Measurements from ENCODE around the gene SLC2A4. TPM values are rescaled to one million over a fixed set of nuclear protein-coding genes. Genes with fewer than 3 reads are reported as not detected.

SLC2A4 gene
- total and polyA plus RNA-seq, 2 of the 4 experiments (the other 2 are of a cell fraction), result 0.07 TPM; not detected in 1

DNA sequence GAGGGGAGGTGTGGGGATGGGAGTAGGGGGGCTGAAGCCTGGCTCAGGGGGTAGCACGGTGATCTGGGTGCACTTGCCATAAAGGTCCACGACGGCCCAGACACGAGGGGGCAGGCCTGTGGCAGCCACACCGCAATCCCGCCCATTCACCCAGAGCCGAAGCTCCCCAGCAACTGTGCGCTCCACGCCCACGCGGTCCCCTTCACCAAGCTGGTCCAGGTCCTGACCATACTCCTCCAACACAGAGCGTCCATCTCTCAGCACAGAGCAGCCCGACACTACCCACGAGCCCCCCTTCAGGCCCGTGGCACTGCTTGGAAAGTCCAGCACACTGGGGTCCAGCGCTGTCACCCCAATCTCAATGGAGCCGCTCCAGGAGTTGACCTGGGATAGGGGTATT, 46.0 kb downstream of the SLC2A4 start:
- Histone ChIP-seq H3K4me2 (ENCODE audit: low read depth, low read length) (no peak overlapping the region), H2AFZ (replicated peaks; ENCODE audit: low read length, poor library complexity) (no peak overlapping the region), H2BK15ac (ENCODE audit: low read depth, low read length) (no peak overlapping the region), H3K56ac (ENCODE audit: extremely low read depth, insufficient read depth, low read length) (no peak overlapping the region), H3K4ac (ENCODE audit: low read depth, low read length) (no peak overlapping the region), H4K5ac (ENCODE audit: low read depth, low read length) (no peak overlapping the region), H3K23ac (ENCODE audit: low read depth, low read length) (no peak overlapping the region), H2BK20ac (ENCODE audit: low read depth, low read length) (no peak overlapping the region), H4K91ac (ENCODE audit: insufficient read depth, low read depth, low read length) (no peak overlapping the region), H3K14ac (replicated peaks; ENCODE audit: low read depth, low read length) (no peak overlapping the region), H3K27ac (ENCODE audit: insufficient read depth, low read length) (no peak overlapping the region), H3K4me3 (ENCODE audit: insufficient read depth, low read depth, low read length) (no peak overlapping the region), H3K9me3 (ENCODE audit: control insufficient read depth, insufficient read depth, low read length) (no peaks in the 10 kb centered on the region), H3K9ac (ENCODE audit: low read depth, low read length) (no peak overlapping the region), H4K8ac (ENCODE audit: low read depth in 2 of 2, low read length in 2 of 2) (no peak overlapping the region), H2AK9ac (replicated peaks; ENCODE audit: low read depth, low read length, poor library complexity) (no peak overlapping the region), H3K9me1 (ENCODE audit: insufficient read depth, low read length) (peaks cover 6% of the 10 kb centered on the region; the same call in 1 of the 2 replicates), H3K18ac (ENCODE audit: low read depth, low read length) (no peak overlapping the region), H3K27me3 (ENCODE audit: control insufficient read depth, insufficient read depth, low read length) (no peaks in the 10 kb centered on the region), H2AK5ac (ENCODE audit: low read depth, low read length) (no peak overlapping the region), H2BK120ac (ENCODE audit: low read depth, low read length) (no peak overlapping the region), H4K20me1 (ENCODE audit: insufficient read depth, low read length) (peaks cover 7% of the 10 kb centered on the region), H2BK5ac (ENCODE audit: low read depth, low read length, poor library complexity, severe bottlenecking) (no peak overlapping the region), H3K4me1 (ENCODE audit: control insufficient read depth, insufficient read depth, low read length) (peaks cover 5% of the 10 kb centered on the region; the same call in 1 of the 2 replicates), H3K36me3 (ENCODE audit: control insufficient read depth, insufficient read depth, low read length) (peaks cover 32% of the 10 kb centered on the region), H3K79me1 (ENCODE audit: low read depth in 1 of 2, low read length in 2 of 2) (peaks cover 10 to 29% of the 10 kb centered on the region in 2 experiments; a peak in 3 of 4 replicates)
- POLR2A ChIA-PET (ENCODE audit: unreplicated experiment), result no interaction called here
- dilution Hi-C loops (cut with HindIII; ENCODE audit: low sequenced_read_pairs, unreplicated experiment) (no loop called here), intact Hi-C loops (cut with micrococcal nuclease) (loop anchor here (10.0 kb wide), 1 partner anchor 237 kb away; the partner anchor contains the start of gene SENP3), in situ Hi-C loops (cut with MboI; ENCODE audit: low sequenced_read_pairs) (no loop called here)
- no peak for DNase-seq
- TF ChIP-seq CHD1 (IDR thresholded peaks at IDR 0.05; ENCODE audit: low read depth, low read length) (no peak), POLR2A (IDR thresholded peaks at IDR 0.05; ENCODE audit: low read depth, low read length) (no peak), USF2 (IDR thresholded peaks at IDR 0.05; ENCODE audit: low read depth, low read length) (no peak), SMC3 (IDR thresholded peaks at IDR 0.05; ENCODE audit: low read depth, low read length) (no peak), ELK1 (IDR thresholded peaks at IDR 0.05; ENCODE audit: borderline replicate concordance, low read depth, low read length) (no peak), BHLHE40 (IDR thresholded peaks at IDR 0.05; ENCODE audit: low read depth, low read length) (no peak), CEBPB (IDR thresholded peaks at IDR 0.05; ENCODE audit: low read depth, low read length) (no peak)
- BruUV-seq (replicated peaks), result no TSS peak
- WGBS, 2 experiments (ENCODE audit: extremely low coverage in 2 of 2, insufficient read length in 1 of 2), result 92% methylated on average over 6 of the region's 17 CpGs; no CpG with 5 or more reads in 1 of the 2 experiments
- no peak for ATAC-seq (ENCODE audit: low read depth)
- CTCF ChIA-PET, result no interaction called here

All from IMR-90 (cell line).